Measurements from ENCODE around the gene LINC01488.

GRCh38 chr11:69536406-69536805, 54.9 kb downstream of the LINC01488 start:
- TF ChIP-seq CTCF (conservative IDR thresholded peaks at IDR 0.05) (no peak), ZFX (IDR thresholded peaks at IDR 0.05) (no peak)
